ENCODE measurements around the gene TEX14.

GRCh38 chr17:58637011-58637570 is 54.8 kb downstream of the TEX14 start:
- TF ChIP-seq POLR2A (IDR thresholded peaks at IDR 0.05; ENCODE audit: low read depth, low read length) (no peak), POU2F2 (IDR thresholded peaks at IDR 0.05; ENCODE audit: low read depth, low read length) (no peak), POLR2AphosphoS5 (IDR thresholded peaks at IDR 0.05; ENCODE audit: low read depth, low read length) (no peak), SPI1 (IDR thresholded peaks at IDR 0.05; ENCODE audit: low read depth, low read length) (no peak), TAF1 (IDR thresholded peaks at IDR 0.05; ENCODE audit: low read depth, low read length) (no peak), PAX5 (IDR thresholded peaks at IDR 0.05; ENCODE audit: insufficient read depth, low read length, severe bottlenecking) (no peak)
